ENCODE data around the gene CIC.

CIC gene

DNA sequence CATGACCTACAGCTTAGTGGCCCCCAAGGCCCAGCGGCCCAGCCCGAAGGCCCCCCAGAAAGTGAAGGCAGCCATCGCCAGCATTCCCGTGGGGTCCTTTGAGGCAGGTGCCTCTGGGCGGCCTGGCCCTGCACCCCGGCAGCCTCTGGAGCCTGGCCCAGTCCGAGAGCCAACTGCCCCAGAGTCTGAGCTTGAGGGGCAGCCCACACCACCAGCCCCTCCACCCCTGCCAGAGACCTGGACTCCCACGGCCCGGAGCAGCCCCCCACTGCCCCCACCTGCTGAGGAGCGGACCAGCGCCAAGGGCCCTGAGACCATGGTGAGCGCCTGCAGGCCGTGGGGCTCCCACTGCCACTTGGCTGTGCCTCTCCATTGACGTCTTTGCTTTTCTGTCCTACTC lies 23.9 kb downstream of the CIC start:
- TF ChIP-seq, protein P1, sequence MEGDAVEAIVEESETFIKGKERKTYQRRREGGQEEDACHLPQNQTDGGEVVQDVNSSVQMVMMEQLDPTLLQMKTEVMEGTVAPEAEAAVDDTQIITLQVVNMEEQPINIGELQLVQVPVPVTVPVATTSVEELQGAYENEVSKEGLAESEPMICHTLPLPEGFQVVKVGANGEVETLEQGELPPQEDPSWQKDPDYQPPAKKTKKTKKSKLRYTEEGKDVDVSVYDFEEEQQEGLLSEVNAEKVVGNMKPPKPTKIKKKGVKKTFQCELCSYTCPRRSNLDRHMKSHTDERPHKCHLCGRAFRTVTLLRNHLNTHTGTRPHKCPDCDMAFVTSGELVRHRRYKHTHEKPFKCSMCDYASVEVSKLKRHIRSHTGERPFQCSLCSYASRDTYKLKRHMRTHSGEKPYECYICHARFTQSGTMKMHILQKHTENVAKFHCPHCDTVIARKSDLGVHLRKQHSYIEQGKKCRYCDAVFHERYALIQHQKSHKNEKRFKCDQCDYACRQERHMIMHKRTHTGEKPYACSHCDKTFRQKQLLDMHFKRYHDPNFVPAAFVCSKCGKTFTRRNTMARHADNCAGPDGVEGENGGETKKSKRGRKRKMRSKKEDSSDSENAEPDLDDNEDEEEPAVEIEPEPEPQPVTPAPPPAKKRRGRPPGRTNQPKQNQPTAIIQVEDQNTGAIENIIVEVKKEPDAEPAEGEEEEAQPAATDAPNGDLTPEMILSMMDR (IDR thresholded peaks at IDR 0.05; ENCODE audit: borderline replicate concordance, insufficient read depth, low read depth, low read length): no peak
- no peak overlapping the region for H3K4me3 ChIP-seq (ENCODE audit: low read depth, low read length)

DNA sequence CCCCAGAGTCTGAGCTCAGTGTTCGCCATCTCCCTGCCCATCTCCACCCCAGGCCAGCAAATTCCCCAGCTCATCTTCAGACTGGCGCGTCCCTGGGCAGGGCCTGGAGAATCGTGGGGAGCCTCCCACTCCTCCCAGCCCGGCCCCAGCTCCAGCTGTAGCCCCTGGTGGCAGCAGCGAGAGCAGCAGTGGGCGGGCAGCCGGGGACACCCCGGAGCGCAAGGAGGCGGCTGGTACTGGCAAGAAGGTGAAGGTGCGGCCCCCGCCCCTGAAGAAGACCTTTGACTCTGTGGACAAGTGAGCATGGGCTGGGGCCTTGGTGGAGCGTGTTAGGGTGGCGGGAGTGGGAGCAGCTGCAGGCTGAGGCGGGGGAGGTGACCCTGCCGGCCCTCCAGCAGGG lies 24.5 kb downstream of the CIC start:
- TF ChIP-seq, protein P1 (IDR thresholded peaks at IDR 0.05; ENCODE audit: borderline replicate concordance, insufficient read depth, low read depth, low read length): no peak
- no peak overlapping the region for H3K4me3 ChIP-seq (ENCODE audit: low read depth, low read length)

DNA sequence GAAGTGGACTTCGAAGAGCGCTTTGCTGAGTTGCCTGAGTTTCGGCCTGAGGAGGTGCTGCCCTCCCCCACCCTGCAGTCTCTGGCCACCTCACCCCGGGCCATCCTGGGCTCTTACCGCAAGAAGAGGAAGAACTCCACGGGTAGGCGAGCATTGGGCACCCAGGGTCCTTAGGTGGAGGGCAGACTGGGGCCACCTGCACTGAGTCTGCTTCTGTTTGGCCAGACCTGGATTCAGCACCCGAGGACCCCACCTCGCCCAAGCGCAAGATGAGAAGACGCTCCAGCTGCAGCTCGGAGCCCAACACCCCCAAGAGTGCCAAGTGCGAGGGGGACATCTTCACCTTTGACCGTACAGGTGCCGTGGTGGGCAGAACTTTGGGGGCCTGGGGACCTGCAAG lies 24.9 kb downstream of the CIC start:
- H3K4me3 ChIP-seq (ENCODE audit: low read depth, low read length): no peak overlapping the region
- TF ChIP-seq, protein P1 (IDR thresholded peaks at IDR 0.05; ENCODE audit: borderline replicate concordance, insufficient read depth, low read depth, low read length): no peak

DNA sequence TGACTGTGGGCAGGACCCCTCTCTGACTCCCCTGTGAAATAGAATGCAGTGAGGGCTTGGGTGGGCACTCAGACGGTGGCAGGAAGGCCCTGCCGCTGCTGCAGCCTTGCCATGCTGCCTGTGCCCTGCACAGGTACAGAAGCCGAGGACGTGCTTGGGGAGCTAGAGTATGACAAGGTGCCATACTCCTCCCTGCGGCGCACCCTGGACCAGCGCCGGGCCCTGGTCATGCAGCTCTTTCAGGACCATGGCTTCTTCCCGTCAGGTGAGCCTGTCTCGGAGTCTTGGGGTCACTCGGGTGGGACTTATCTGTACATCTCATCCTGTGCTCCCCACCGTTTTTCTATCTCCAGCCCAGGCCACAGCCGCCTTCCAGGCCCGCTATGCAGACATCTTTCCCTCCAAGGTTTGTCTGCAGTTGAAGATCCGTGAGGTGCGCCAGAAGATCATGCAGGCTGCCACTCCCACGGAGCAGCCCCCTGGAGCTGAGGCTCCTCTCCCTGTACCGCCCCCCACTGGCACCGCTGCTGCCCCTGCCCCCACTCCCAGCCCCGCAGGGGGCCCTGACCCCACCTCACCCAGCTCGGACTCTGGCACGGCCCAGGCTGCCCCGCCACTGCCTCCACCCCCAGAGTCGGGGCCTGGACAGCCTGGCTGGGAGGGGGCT lies 25.6 kb downstream of the CIC start:
- TF ChIP-seq, protein P1 (IDR thresholded peaks at IDR 0.05; ENCODE audit: borderline replicate concordance, insufficient read depth, low read depth, low read length): no peak
- no peak overlapping the region for H3K4me3 ChIP-seq (ENCODE audit: low read depth, low read length)

DNA sequence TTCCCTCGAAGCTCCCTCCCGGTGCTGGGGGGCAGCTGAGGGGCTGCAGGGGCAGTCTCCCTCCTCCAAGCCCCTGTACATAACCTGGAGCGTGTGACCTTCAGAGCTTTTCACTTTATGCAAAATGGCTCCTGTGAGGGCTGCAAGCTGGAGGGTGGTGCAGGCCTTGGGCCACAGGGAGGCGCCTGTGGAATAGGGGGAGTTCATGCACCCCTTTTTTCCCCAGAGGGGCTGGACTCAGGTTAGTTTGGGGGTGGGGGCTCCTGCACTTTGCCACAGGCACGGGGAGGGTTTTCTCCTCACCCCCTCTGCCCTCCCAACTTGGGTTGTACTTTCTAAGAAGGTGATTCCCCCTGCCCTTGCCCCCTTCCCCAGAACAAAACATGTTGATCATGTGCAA lies 26.3 kb downstream of the CIC start:
- no peak overlapping the region for H3K4me3 ChIP-seq (ENCODE audit: low read depth, low read length)
- TF ChIP-seq, protein P1 (IDR thresholded peaks at IDR 0.05; ENCODE audit: borderline replicate concordance, insufficient read depth, low read depth, low read length): 0 out of 2 replicates have a peak, but pooled peaks have one; percentile 10

DNA sequence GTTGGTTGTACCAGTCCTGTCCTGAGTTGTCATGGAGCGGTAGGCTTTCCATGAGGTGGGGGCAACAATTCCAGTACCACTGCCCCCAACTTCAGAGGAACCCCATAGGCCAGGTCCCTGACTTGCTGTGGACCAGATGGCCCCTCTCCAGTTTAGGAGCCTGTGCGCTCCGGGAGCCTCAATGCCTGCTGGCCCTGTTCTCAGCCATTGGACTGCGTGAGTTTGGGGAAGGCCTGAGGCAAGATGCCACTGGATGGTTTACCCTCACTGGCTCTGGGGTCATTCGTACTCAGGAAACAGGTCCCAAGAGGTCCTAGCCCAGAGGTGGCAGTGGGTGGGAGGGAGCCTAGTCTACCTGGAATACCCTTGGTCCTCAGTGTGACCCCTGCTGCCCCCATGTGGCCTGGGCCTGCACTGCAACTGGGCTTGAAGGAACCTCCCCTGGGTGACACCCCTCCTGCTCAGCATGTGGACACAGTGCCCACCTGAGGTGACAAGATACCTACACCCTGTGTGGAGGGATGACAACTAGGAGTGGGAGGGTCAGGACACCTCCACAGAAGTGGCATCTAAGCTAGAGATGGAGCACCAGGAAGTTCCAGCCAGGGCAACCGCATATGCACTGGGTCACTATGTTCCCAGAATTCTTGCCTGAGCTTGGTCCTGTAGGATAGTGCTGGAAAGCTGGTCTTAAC lies 26.9 kb downstream of the CIC start:
- TF ChIP-seq, protein P1 (IDR thresholded peaks at IDR 0.05; ENCODE audit: borderline replicate concordance, insufficient read depth, low read depth, low read length): peak; percentile 98
- H3K4me3 ChIP-seq (ENCODE audit: low read depth, low read length): no peak overlapping the region

DNA sequence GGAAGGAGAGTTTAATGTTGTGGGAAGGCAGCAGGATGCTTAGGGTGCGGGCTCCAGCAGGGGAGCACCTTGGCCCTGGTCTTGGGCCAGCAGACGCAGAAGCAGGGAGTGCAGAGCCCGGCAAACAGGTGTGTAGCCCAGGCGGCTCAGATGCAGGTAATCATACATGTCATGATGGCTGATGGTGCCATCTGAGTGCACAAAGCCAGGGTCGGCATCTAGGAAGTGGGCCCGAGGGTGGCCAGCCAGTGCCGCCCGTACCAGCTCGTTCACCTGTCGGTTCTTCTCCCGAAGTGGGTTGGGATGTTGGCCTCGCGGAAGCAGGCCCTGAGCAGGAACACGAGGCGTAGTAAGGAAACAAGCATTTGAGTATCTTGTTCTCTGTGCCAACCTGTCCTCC lies 28.0 kb downstream of the CIC start:
- TF ChIP-seq, protein P1 (IDR thresholded peaks at IDR 0.05; ENCODE audit: borderline replicate concordance, insufficient read depth, low read depth, low read length): no peak
- H3K4me3 ChIP-seq (ENCODE audit: low read depth, low read length): no peak overlapping the region

Data from GM12875 (cell line).